Mucosa of stomach (tissue), 1 donor: Measurements from ENCODE around the gene RPUSD4.

ENCODE experiments used
- H3K27me3 ChIP-seq: one replicate; pipeline ENCODE4 v1.7.0; 2013; ENCODE audit warnings: mild to moderate bottlenecking, low read length; ENCODE audit not compliant: control insufficient read depth, insufficient read depth
- H3K36me3 ChIP-seq: one replicate; pipeline ENCODE4 v1.7.0; 2013; ENCODE audit warnings: low read length; ENCODE audit not compliant: control insufficient read depth, insufficient read depth
- H3K4me1 ChIP-seq: one replicate; pipeline ENCODE4 v1.7.0; 2013; ENCODE audit warnings: mild to moderate bottlenecking, low read length; ENCODE audit not compliant: control insufficient read depth, insufficient read depth
- H3K4me3 ChIP-seq: one replicate; pipeline ENCODE4 v1.7.0; 2013; ENCODE audit warnings: low read length
- H3K9ac ChIP-seq: one replicate; pipeline ENCODE4 v1.7.0; 2013; ENCODE audit warnings: mild to moderate bottlenecking, low read length, moderate library complexity
- H3K9me3 ChIP-seq: one replicate; pipeline ENCODE4 v1.7.0; 2013; ENCODE audit warnings: mild to moderate bottlenecking, low read length, moderate library complexity; ENCODE audit not compliant: control insufficient read depth
- donor health status: Pancreatic carcinoma.

RPUSD4 gene

DNA sequence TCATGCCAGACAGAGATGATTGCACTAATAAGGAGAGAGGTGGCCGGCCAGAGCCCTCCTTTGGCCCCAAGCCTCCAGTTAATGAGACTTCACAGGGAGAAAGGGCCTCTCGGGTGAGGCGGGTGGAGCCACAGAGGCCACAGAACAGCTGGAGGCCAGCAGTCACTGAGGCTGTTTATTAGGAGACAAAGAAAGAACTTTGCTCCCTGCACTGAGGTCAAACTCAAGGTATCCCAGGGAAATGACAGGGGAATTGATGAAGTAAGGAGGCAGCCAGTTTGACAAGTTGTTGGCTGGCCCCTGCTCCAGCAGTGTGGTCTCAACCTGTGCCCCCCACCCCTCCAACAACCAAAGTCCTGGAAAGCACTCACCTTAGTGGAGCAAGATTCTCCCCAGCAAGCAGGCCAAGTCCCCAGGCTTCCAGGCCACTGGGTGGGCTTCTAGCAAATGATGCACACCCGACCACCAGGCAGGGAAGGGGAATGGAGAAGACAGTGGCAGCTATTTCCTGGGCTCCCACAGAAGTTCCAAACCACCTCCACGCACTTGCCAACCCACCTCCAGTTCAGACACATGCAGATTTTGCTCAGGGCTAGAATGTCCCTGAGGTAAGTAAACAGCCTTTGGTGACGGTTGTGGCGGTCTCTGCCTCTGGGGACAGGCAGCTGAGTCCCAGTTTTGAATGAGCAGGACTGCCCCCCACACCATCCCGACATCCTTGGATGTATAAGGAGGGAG, 53.2 kb downstream of the RPUSD4 start:
- no peak overlapping the region for H3K4me3 ChIP-seq
- H3K27me3 ChIP-seq = peaks cover 4% of the 10 kb centered on the region
- no peaks in the 10 kb centered on the region for H3K4me1 ChIP-seq
- no peak overlapping the region for H3K9ac ChIP-seq
- H3K36me3 ChIP-seq = no peaks in the 10 kb centered on the region
- no peaks in the 10 kb centered on the region for H3K9me3 ChIP-seq

DNA sequence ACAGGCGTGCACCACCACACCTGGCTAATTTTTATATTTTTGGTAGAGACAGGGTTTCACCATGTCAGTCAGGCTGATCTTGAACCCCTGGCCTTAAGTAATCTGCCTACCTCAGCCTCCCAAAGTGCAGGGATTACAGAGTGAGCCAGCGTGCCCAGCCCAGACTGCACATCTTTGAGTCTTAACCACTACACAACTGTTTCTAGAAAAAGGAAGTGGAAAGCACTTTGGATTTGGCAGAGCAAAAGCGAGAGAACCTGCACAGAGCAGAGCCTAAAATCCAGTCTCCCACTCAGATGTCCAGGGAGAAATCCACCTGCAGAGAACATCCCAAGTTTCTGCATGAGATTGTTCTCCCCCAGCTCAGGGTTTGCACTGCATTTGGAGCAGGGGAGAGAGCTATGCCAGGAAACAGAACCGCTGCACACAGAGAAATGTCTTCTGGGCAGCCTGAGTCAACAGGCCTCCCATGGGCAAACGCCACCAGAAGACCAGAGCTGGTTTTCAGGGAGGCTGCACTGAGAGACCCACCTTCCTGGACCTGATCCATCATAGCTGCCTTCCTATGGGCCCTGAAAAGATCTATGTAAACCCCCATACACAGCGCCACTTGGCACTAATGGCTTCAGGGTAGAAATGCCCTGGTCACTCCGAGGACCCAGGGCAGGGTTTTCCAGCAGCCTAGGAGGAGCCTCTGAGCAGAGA, 54.0 kb downstream of the RPUSD4 start:
- no peak overlapping the region for H3K9ac ChIP-seq
- H3K4me3 ChIP-seq = no peak overlapping the region
- H3K36me3 ChIP-seq = no peaks in the 10 kb centered on the region
- no peaks in the 10 kb centered on the region for H3K9me3 ChIP-seq
- H3K4me1 ChIP-seq = no peaks in the 10 kb centered on the region
- H3K27me3 ChIP-seq = no peaks in the 10 kb centered on the region

DNA sequence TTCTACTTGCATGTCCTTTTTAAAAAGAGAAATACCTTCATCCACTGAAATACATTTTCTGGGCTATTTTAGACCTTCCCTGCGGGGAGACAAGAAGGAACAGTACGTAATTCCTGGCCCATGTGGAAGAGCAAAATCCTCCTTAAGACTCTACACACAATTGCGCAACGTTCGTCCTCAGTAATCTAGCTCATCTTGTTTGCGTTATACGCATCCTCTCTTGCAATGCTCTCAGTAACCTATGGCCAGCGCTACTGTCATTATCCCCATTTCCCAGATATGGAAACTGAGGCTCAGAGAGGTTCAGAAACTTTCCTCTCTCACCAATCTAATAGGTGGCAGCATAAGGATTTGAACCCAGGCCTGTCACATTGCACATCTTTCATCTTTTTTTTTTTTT, 54.6 kb downstream of the RPUSD4 start:
- no peaks in the 10 kb centered on the region for H3K9me3 ChIP-seq
- no peaks in the 10 kb centered on the region for H3K36me3 ChIP-seq
- H3K9ac ChIP-seq = no peak overlapping the region
- H3K27me3 ChIP-seq = no peaks in the 10 kb centered on the region
- H3K4me1 ChIP-seq = no peaks in the 10 kb centered on the region
- no peak overlapping the region for H3K4me3 ChIP-seq

DNA sequence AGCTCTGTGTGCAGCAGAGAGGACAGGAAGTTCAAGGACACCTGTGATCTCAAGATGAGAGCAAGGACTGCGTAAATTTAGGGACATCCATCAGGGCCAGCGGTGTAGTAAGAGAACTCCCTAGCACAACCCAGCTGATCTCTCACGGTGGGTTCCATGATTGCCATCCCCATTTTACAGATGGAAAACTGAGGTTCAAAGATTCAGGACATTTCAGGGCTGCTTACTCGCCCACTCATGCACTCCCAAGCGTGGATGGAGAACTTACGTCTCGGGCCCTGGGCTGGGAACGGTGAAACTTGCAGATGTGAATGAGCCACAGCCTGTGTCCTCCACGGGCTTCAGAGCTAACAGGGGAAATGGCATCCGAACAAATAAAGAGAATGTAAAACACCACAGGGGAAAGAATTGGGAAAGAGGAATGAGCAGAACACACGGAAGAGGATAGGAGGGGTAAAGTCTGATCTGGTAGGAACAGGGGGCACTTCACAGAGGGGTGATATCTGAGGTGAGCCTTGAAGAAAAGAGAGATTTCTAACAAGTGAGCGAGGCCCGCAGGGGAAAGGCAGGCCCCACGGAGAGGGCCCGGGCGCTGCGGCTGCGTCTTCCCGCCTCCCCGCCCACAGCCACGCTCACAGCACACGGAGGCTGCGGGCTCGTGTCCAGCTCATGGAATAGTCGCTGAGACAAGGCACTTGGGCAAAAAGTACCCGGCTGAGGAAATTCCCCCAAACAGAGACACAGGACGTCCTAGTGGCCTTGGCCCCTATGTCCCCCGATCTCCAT, 55.9 kb downstream of the RPUSD4 start:
- Histone ChIP-seq H3K9ac (no peak overlapping the region), H3K36me3 (no peaks in the 10 kb centered on the region), H3K4me3 (no peak overlapping the region), H3K27me3 (no peaks in the 10 kb centered on the region), H3K4me1 (no peaks in the 10 kb centered on the region), H3K9me3 (no peaks in the 10 kb centered on the region)

DNA sequence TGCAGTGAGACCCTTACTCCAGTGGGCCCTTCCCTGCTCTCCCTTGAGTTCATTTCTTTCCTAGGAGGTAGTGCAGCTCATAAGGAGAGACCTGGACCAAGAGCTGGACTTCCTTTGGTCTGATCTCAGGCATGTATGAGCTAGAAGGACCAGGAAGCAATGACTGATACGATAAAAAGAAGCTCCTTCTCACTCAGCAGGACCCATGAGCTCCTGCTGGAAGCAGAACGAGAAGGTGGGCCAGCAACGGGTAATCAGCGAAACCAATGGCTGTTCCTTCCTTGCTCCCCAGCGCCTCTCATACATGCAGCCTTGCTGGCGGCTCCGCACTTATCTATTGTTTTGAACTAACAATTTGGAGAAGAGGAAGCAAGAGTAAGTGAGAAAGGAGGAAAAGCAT, 56.8 kb downstream of the RPUSD4 start:
- H3K9me3 ChIP-seq = no peaks in the 10 kb centered on the region

DNA sequence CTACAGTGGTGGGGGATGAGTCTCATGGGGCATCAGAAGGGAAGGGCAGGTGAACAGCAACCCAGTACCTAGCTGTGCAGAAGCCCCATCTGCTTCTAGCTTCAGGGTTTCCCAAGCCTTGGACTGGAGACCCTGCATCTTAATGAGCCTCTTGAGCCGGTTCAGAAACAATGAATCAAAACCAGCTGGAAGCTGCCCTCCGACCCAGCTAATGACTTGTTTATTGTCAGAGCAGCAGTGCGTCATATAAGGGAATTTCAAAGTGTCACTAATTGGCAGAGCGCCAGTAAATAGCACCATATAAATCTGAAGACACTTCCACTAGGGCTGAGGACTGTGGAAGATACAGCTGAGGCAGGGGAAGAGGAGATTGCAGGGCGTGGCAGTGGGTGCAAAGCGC, 57.5 kb downstream of the RPUSD4 start:
- H3K4me3 ChIP-seq = no peak overlapping the region
- no peaks in the 10 kb centered on the region for H3K36me3 ChIP-seq
- no peaks in the 10 kb centered on the region for H3K27me3 ChIP-seq
- no peaks in the 10 kb centered on the region for H3K9me3 ChIP-seq
- no peak overlapping the region for H3K9ac ChIP-seq
- no peaks in the 10 kb centered on the region for H3K4me1 ChIP-seq

More for the DNA sequence above, 56.8 kb downstream of the RPUSD4 start:
- H3K27me3 ChIP-seq = no peaks in the 10 kb centered on the region
- H3K36me3 ChIP-seq = no peaks in the 10 kb centered on the region
- H3K9ac ChIP-seq = no peak overlapping the region
- H3K4me3 ChIP-seq = no peak overlapping the region
- no peaks in the 10 kb centered on the region for H3K4me1 ChIP-seq

DNA sequence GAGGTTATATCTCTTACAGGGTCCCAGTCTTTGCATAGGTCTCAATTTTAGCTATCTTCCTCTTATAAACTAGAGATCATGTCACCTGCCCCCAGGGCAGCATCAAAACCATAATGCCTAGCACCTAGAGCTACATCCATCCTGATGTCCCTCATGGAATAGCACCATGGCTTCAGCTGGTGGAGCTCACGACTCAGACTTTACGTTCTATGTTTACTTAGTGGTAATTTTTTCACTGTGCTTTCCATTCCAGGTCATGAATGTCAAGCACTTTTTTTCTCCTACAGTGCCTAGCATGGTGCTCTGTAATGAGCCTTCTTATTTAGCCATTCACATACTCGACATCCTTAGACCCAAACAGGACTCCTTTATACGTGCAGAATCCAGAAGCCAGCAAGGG, 58.4 kb downstream of the RPUSD4 start:
- no peaks in the 10 kb centered on the region for H3K36me3 ChIP-seq
- H3K9me3 ChIP-seq = no peaks in the 10 kb centered on the region
- H3K4me3 ChIP-seq = no peak overlapping the region
- H3K4me1 ChIP-seq = peaks cover 2% of the 10 kb centered on the region
- no peaks in the 10 kb centered on the region for H3K27me3 ChIP-seq
- no peak overlapping the region for H3K9ac ChIP-seq

DNA sequence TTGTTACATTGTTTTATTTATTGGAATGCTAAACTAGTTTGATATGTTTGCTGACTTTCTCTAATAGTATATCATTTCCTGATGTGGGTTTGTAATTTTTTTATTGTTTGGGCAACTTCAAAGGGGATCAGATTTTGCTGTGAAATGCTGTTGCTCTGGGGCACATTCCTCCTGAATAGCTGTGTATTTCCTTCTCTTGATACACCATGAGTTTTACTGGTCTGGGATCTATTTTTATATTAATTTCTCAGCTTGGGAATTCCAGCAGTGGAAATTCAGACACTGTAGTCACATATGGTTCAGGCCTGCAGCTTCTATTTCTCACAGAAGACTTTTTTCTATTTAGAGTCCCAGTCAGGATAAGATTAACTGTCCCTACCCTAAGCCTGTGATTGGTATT, 58.9 kb downstream of the RPUSD4 start:
- H3K9me3 ChIP-seq = no peaks in the 10 kb centered on the region
- H3K9ac ChIP-seq = no peak overlapping the region
- no peaks in the 10 kb centered on the region for H3K27me3 ChIP-seq
- H3K4me3 ChIP-seq = no peak overlapping the region
- peaks cover 6% of the 10 kb centered on the region for H3K4me1 ChIP-seq
- no peaks in the 10 kb centered on the region for H3K36me3 ChIP-seq

DNA sequence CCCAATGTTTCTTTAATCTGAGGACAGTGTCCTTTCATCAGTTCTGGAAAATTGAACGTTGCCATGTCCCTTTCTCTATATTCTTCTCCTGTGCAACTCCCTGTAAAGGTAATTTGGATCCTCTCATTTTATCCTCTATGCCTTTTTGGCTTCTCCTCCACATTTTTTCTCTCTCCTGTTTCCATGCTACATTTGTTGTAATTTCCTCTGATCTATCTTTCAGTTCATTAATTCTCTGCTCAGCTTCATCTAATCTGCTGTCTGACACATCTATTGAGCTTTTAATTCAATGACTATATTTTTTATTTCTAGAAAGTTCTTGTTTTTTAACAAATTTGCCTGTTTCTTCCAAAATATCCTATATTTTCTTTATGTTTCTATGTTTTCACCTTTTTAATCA, 59.3 kb downstream of the RPUSD4 start:
- Histone ChIP-seq H3K4me3 (no peak overlapping the region), H3K36me3 (no peaks in the 10 kb centered on the region), H3K9ac (no peak overlapping the region), H3K4me1 (peaks cover 9% of the 10 kb centered on the region), H3K9me3 (no peaks in the 10 kb centered on the region), H3K27me3 (no peaks in the 10 kb centered on the region)
